Neural cell (in vitro differentiated cells): Measurements from ENCODE around the gene MSI2. TPM values are rescaled to one million over a fixed set of nuclear protein-coding genes. Genes with fewer than 3 reads are reported as not detected.

ENCODE experiments used
- H2AFZ ChIP-seq: fragments of 200-600, 300-800 bp; sonication (generic), shearing (Covaris generic); 2 replicates; pipeline ENCODE4 v1.6.0; 2014; ENCODE audit warnings: low read depth, mild to moderate bottlenecking, antibody characterized with exemption, low read length, moderate library complexity
- H3F3A ChIP-seq: fragments of 200-600 bp; shearing (Covaris generic); 2 replicates; pipeline ENCODE4 v1.6.1; 2016; ENCODE audit warnings: mild to moderate bottlenecking, moderate library complexity, mixed read lengths, antibody characterized with exemption, low read length; ENCODE audit not compliant: insufficient read depth, poor library complexity, severe bottlenecking
- H3K27ac ChIP-seq: fragments of 200-600, 300-800 bp; sonication (generic), shearing (Covaris generic); 2 replicates; pipeline ENCODE4 v1.5.1; 2014; ENCODE audit warnings: mild to moderate bottlenecking, low read length, moderate library complexity
- H3K27me3 ChIP-seq: fragments of 300-800, 200-600 bp; sonication (generic), shearing (Covaris generic); 2 replicates; pipeline ENCODE4 v1.6.0; 2014; ENCODE audit warnings: mild to moderate bottlenecking, low read depth, low read length, moderate library complexity; ENCODE audit not compliant: insufficient read depth
- H3K36me3 ChIP-seq: fragments of 300-800, 200-600 bp; sonication (generic), shearing (Covaris generic); 2 replicates; pipeline ENCODE4 v1.5.1; 2014; ENCODE audit warnings: mild to moderate bottlenecking, antibody characterized with exemption, low read length, moderate library complexity; ENCODE audit not compliant: insufficient read depth
- H3K4me2 ChIP-seq: fragments of 300-800, 200-600 bp; sonication (generic), shearing (Covaris generic); 2 replicates; pipeline ENCODE4 v1.6.0; 2014; ENCODE audit warnings: mild to moderate bottlenecking, low read length
- H3K4me3 ChIP-seq: fragments of 300-800, 200-600 bp; sonication (generic), shearing (Covaris generic); 2 replicates; pipeline ENCODE4 v1.5.1; 2014; ENCODE audit warnings: mild to moderate bottlenecking, low read length, moderate library complexity
- H3K79me2 ChIP-seq: fragments of 200-600 bp; shearing (Covaris generic); replicated peaks from 2 replicates; pipeline ENCODE4 v1.6.0; 2014; ENCODE audit warnings: mild to moderate bottlenecking, low read length, moderate library complexity; ENCODE audit not compliant: insufficient read depth
- H3K9ac ChIP-seq: fragments of 300-800, 200-600 bp; sonication (generic), shearing (Covaris generic); 2 replicates; pipeline ENCODE4 v1.6.1; 2016; ENCODE audit warnings: mild to moderate bottlenecking, low read length, mixed read lengths
- H3K9me2 ChIP-seq: fragments of 200-600 bp; shearing (Covaris generic); 2 replicates; pipeline ENCODE4 v1.6.1; 2016; ENCODE audit warnings: mild to moderate bottlenecking, low read length, mixed read lengths; ENCODE audit not compliant: insufficient read depth
- H3K9me3 ChIP-seq: fragments of 200-600, 300-800 bp; sonication (generic), shearing (Covaris generic); 2 replicates; pipeline ENCODE4 v1.6.1; 2016; ENCODE audit warnings: mild to moderate bottlenecking, mixed run types, low read length, moderate library complexity, mixed read lengths
- H4K20me1 ChIP-seq: fragments of 200-600 bp; shearing (Covaris generic); 2 replicates; pipeline ENCODE4 v1.6.1; 2016; ENCODE audit warnings: mild to moderate bottlenecking, mixed run types; ENCODE audit not compliant: insufficient read depth
- EP300 ChIP-seq: fragments of 450-650 bp; conservative IDR thresholded peaks from 2 replicates; pipeline ENCODE4 v1.6.1; 2014; ENCODE audit warnings: antibody characterized with exemption, mild to moderate bottlenecking, moderate library complexity; ENCODE audit not compliant: poor library complexity, severe bottlenecking
- EZH2 ChIP-seq: fragments of 200-600, 300-800 bp; shearing (Covaris generic), sonication (generic); IDR thresholded peaks from 2 replicates; pipeline ENCODE4 v1.6.1; 2014; ENCODE audit warnings: antibody characterized with exemption, low read length, borderline replicate concordance, mild to moderate bottlenecking; ENCODE audit not compliant: insufficient read depth, poor library complexity, severe bottlenecking
- MXI1 ChIP-seq: fragments of 450-650 bp; conservative IDR thresholded peaks from 2 replicates; pipeline ENCODE4 v1.6.1; 2014; ENCODE audit warnings: antibody characterized with exemption, mild to moderate bottlenecking; ENCODE audit not compliant: poor library complexity, severe bottlenecking
- POLR2AphosphoS5 ChIP-seq: IDR thresholded peaks from 2 replicates; pipeline ENCODE4 v1.6.1; 2012
- RAD21 ChIP-seq: fragments of 450-650 bp; conservative IDR thresholded peaks from 2 replicates; pipeline ENCODE4 v1.6.1; 2014; ENCODE audit warnings: antibody characterized with exemption, mild to moderate bottlenecking, moderate library complexity
- SMC3 ChIP-seq: fragments of 450-650 bp; conservative IDR thresholded peaks from 2 replicates; pipeline ENCODE4 v1.6.1; 2014; ENCODE audit warnings: antibody characterized with exemption, mild to moderate bottlenecking, moderate library complexity; ENCODE audit not compliant: poor library complexity
- TAF1 ChIP-seq: IDR thresholded peaks from 2 replicates; pipeline ENCODE4 v1.6.1; 2012; ENCODE audit warnings: low read depth
- polyA plus RNA-seq: library from polyadenylated mRNA; depleted of rRNA; stranded (reverse); fragments of >200 nt; gene quantifications from 2 replicates; pipeline ENCODE4 v1.2.3, GENCODE V29; 2014
- TF ChIP-seq, protein P1 (sequence below): fragments of 450-650 bp; IDR thresholded peaks from 2 replicates; pipeline ENCODE4 v1.5.1; 2014; ENCODE audit warnings: antibody characterized with exemption, mild to moderate bottlenecking, moderate library complexity; ENCODE audit not compliant: poor library complexity, severe bottlenecking
- TF ChIP-seq, protein P2 (sequence below): IDR thresholded peaks from 2 replicates; pipeline ENCODE4 v1.6.1; 2012; ENCODE audit warnings: borderline replicate concordance

The MSI2 gene
- polyA plus RNA-seq, 1 donor from 2014 or later = 61.4 TPM

GRCh38 chr17:57605675-57606105 is 349.4 kb downstream of the MSI2 start:
- H3K9ac ChIP-seq = peak overlapping the region; percentile 5
- H3K79me2 ChIP-seq = peaks cover 4% of the 10 kb centered on the region
- no peaks in the 10 kb centered on the region for H3K36me3 ChIP-seq
- H4K20me1 ChIP-seq = no peaks in the 10 kb centered on the region
- TF ChIP-seq EZH2 = no peak
- TF ChIP-seq, protein P1, sequence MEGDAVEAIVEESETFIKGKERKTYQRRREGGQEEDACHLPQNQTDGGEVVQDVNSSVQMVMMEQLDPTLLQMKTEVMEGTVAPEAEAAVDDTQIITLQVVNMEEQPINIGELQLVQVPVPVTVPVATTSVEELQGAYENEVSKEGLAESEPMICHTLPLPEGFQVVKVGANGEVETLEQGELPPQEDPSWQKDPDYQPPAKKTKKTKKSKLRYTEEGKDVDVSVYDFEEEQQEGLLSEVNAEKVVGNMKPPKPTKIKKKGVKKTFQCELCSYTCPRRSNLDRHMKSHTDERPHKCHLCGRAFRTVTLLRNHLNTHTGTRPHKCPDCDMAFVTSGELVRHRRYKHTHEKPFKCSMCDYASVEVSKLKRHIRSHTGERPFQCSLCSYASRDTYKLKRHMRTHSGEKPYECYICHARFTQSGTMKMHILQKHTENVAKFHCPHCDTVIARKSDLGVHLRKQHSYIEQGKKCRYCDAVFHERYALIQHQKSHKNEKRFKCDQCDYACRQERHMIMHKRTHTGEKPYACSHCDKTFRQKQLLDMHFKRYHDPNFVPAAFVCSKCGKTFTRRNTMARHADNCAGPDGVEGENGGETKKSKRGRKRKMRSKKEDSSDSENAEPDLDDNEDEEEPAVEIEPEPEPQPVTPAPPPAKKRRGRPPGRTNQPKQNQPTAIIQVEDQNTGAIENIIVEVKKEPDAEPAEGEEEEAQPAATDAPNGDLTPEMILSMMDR = no peak
- H3K9me3 ChIP-seq = no peaks in the 10 kb centered on the region
- no peak overlapping the region for H2AFZ ChIP-seq
- no peak overlapping the region for H3K4me3 ChIP-seq
- H3K9me2 ChIP-seq = no peaks in the 10 kb centered on the region
- H3K27ac ChIP-seq = no peak overlapping the region
- no peaks in the 10 kb centered on the region for H3F3A ChIP-seq
- no peak overlapping the region for H3K4me2 ChIP-seq
- no peaks in the 10 kb centered on the region for H3K27me3 ChIP-seq

- no peaks in the 10 kb centered on the region for H3F3A ChIP-seq
- no peak overlapping the region for H3K4me2 ChIP-seq
- H3K9ac ChIP-seq = peak overlapping the region; percentile 5
- H3K4me3 ChIP-seq = no peak overlapping the region
- no peaks in the 10 kb centered on the region for H3K9me3 ChIP-seq
- H2AFZ ChIP-seq = no peak overlapping the region
- H3K27me3 ChIP-seq = no peaks in the 10 kb centered on the region
- no peaks in the 10 kb centered on the region for H4K20me1 ChIP-seq
- TF ChIP-seq EP300 = no peak
- TF ChIP-seq EZH2 = no peak
- no peak for TF ChIP-seq SMC3
- TF ChIP-seq, protein P1 = no peak
- TF ChIP-seq POLR2AphosphoS5 = no peak
- no peak for TF ChIP-seq TAF1
- TF ChIP-seq RAD21 = no peak
- TF ChIP-seq, protein P2, sequence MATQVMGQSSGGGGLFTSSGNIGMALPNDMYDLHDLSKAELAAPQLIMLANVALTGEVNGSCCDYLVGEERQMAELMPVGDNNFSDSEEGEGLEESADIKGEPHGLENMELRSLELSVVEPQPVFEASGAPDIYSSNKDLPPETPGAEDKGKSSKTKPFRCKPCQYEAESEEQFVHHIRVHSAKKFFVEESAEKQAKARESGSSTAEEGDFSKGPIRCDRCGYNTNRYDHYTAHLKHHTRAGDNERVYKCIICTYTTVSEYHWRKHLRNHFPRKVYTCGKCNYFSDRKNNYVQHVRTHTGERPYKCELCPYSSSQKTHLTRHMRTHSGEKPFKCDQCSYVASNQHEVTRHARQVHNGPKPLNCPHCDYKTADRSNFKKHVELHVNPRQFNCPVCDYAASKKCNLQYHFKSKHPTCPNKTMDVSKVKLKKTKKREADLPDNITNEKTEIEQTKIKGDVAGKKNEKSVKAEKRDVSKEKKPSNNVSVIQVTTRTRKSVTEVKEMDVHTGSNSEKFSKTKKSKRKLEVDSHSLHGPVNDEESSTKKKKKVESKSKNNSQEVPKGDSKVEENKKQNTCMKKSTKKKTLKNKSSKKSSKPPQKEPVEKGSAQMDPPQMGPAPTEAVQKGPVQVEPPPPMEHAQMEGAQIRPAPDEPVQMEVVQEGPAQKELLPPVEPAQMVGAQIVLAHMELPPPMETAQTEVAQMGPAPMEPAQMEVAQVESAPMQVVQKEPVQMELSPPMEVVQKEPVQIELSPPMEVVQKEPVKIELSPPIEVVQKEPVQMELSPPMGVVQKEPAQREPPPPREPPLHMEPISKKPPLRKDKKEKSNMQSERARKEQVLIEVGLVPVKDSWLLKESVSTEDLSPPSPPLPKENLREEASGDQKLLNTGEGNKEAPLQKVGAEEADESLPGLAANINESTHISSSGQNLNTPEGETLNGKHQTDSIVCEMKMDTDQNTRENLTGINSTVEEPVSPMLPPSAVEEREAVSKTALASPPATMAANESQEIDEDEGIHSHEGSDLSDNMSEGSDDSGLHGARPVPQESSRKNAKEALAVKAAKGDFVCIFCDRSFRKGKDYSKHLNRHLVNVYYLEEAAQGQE = no peak
- no peak for TF ChIP-seq MXI1
- H3K27ac ChIP-seq = no peak overlapping the region
- H3K79me2 ChIP-seq = peaks cover 4% of the 10 kb centered on the region
- H3K36me3 ChIP-seq = no peaks in the 10 kb centered on the region
- no peaks in the 10 kb centered on the region for H3K9me2 ChIP-seq
These were observed 350.0 kb downstream of the MSI2 start for GRCh38 chr17:57606111-57606875.
